Measurements from ENCODE around the gene BBS9. TPM values are rescaled to one million over a fixed set of nuclear protein-coding genes. Genes with fewer than 3 reads are reported as not detected.
"Not testable (repeated sequence)": the region's sequence is repeated elsewhere in the genome, so short reads cannot be mapped to it uniquely, and the experiment has no call there.

BBS9 gene
- total RNA-seq, 2 experiments from 2014 or later, result 16.0 to 20.4 TPM

- H3K27me3 Mint-ChIP-seq, result no peaks in the 10 kb centered on the region
- H3K27ac ChIP-seq (ENCODE audit: low read depth in 1 of 2, low read length in 2 of 2), result no peak overlapping the region
- H3K36me3 ChIP-seq (ENCODE audit: insufficient read depth, low read length), result no peaks in the 10 kb centered on the region
- peaks cover 6% of the 10 kb centered on the region for H3K4me1 Mint-ChIP-seq (ENCODE audit: low read depth)
- no peak overlapping the region for H3K4me3 Mint-ChIP-seq
- TF ChIP-seq CTCF (IDR thresholded peaks at IDR 0.05), result no peak
- no peaks in the 10 kb centered on the region for H3K9me3 Mint-ChIP-seq
- H3K27me3 ChIP-seq (ENCODE audit: control insufficient read depth in 1 of 2, insufficient read depth in 2 of 2, low read length in 2 of 2), result no peaks in the 10 kb centered on the region
- no peaks in the 10 kb centered on the region for H3K4me1 ChIP-seq (ENCODE audit: insufficient read depth, low read length)
- H3K27ac Mint-ChIP-seq, result no peak overlapping the region
- ATAC-seq (ENCODE audit: poor library complexity) (no peak), DNase-seq (no peak)
- H3K9me3 ChIP-seq (ENCODE audit: control insufficient read depth in 1 of 2, insufficient read depth in 1 of 2, low read length in 2 of 2), result no peaks in the 10 kb centered on the region
- intact Hi-C loops (cut with DNase I, micrococcal nuclease), result no loop called here
- H3K36me3 Mint-ChIP-seq (ENCODE audit: low read depth), result peaks cover 24% of the 10 kb centered on the region
- CTCF ChIA-PET, result no interaction called here
- H3K4me3 ChIP-seq (ENCODE audit: low read length), result no peak overlapping the region
- POLR2A ChIA-PET, result no interaction called here
These were observed 129.2 kb downstream of the BBS9 start for GRCh38 chr7:33258491-33258951.

DNA sequence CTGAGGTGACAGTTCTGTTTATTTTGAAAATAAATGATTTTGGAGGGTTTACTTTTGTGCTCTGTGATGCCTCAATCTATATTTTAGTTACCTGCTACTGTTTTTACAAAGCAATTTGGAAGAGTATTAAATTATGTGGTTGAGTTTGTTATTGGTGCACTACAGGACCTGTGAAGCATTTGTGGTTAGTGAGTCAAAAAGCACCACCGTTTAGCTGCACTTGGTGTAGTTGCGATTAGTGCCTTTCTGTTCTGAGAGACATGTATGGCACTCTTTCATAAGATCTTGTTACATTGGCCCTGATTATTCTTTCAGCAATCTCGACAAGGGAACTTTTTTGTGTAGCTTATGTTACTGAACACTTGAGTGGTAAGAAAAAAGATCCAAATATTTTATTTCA is 132.2 kb downstream of the BBS9 start:
- H3K4me1 ChIP-seq (ENCODE audit: insufficient read depth, low read length), result no peaks in the 10 kb centered on the region
- ATAC-seq (ENCODE audit: poor library complexity) (no peak), DNase-seq (no peak)
- no peak overlapping the region for H3K4me3 ChIP-seq (ENCODE audit: low read length)
- Mint-ChIP-seq H3K9me3 (no peaks in the 10 kb centered on the region), H3K27me3 (no peaks in the 10 kb centered on the region), H3K27ac (no peak overlapping the region), H3K4me3 (no peak overlapping the region), H3K36me3 (ENCODE audit: low read depth) (peaks cover 41% of the 10 kb centered on the region), H3K4me1 (ENCODE audit: low read depth) (peaks cover 6% of the 10 kb centered on the region)
- no peaks in the 10 kb centered on the region for H3K36me3 ChIP-seq (ENCODE audit: insufficient read depth, low read length)
- TF ChIP-seq CTCF (IDR thresholded peaks at IDR 0.05), result no peak
- intact Hi-C loops (cut with DNase I, micrococcal nuclease), result no loop called here
- ChIA-PET POLR2A (no interaction called here), CTCF (no interaction called here)
- H3K27me3 ChIP-seq (ENCODE audit: control insufficient read depth in 1 of 2, insufficient read depth in 2 of 2, low read length in 2 of 2), result no peaks in the 10 kb centered on the region
- H3K9me3 ChIP-seq (ENCODE audit: control insufficient read depth in 1 of 2, insufficient read depth in 1 of 2, low read length in 2 of 2), result no peaks in the 10 kb centered on the region
- H3K27ac ChIP-seq (ENCODE audit: low read depth in 1 of 2, low read length in 2 of 2), result no peak overlapping the region

DNA sequence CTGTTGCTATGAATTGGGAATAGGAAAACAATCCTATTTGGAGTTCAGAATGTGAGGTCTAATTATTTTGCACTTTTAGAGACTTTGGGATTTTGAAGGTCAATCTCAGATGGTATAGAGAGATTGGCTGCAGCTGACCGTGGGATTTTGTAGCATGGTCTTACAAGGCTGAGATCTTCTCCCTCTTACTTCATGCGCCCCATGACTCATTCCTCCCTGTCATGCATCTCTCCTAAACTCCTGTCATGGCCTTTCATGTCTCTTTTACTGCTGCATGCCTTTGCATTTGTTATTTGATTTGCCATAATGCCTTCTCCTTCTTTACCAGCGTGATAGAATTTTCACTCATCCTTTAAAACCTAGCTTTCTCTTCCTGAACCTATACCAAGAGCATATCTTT is 133.1 kb downstream of the BBS9 start:
- no peaks in the 10 kb centered on the region for H3K36me3 ChIP-seq (ENCODE audit: insufficient read depth, low read length)
- no peak overlapping the region for H3K27ac Mint-ChIP-seq
- intact Hi-C loops (cut with DNase I, micrococcal nuclease), result no loop called here
- ChIA-PET POLR2A (interaction anchor here (0.6 kb wide), 1 partner anchor 952 kb away, joined by 3 read pairs; no protein-coding TSS in a partner anchor), CTCF (no interaction called here)
- H3K27me3 ChIP-seq (ENCODE audit: control insufficient read depth in 1 of 2, insufficient read depth in 2 of 2, low read length in 2 of 2), result no peaks in the 10 kb centered on the region
- DNase-seq (no peak), ATAC-seq (ENCODE audit: poor library complexity) (no peak)
- H3K4me1 Mint-ChIP-seq (ENCODE audit: low read depth), result peaks cover 6% of the 10 kb centered on the region
- no peaks in the 10 kb centered on the region for H3K9me3 Mint-ChIP-seq
- no peaks in the 10 kb centered on the region for H3K9me3 ChIP-seq (ENCODE audit: control insufficient read depth in 1 of 2, insufficient read depth in 1 of 2, low read length in 2 of 2)
- peaks cover 41% of the 10 kb centered on the region for H3K36me3 Mint-ChIP-seq (ENCODE audit: low read depth)
- no peak overlapping the region for H3K27ac ChIP-seq (ENCODE audit: low read depth in 1 of 2, low read length in 2 of 2)
- no peak overlapping the region for H3K4me3 Mint-ChIP-seq
- H3K4me1 ChIP-seq (ENCODE audit: insufficient read depth, low read length), result no peaks in the 10 kb centered on the region
- H3K27me3 Mint-ChIP-seq, result no peaks in the 10 kb centered on the region
- TF ChIP-seq CTCF (IDR thresholded peaks at IDR 0.05), result no peak
- H3K4me3 ChIP-seq (ENCODE audit: low read length), result no peak overlapping the region

- Mint-ChIP-seq H3K36me3 (ENCODE audit: low read depth) (peaks cover 91% of the 10 kb centered on the region), H3K9me3 (peaks cover 22% of the 10 kb centered on the region)
- H3K4me3 Mint-ChIP-seq; ATAC-seq (ENCODE audit: poor library complexity); H3K4me1 Mint-ChIP-seq (ENCODE audit: low read depth); H3K27me3 Mint-ChIP-seq; H3K4me3 ChIP-seq (ENCODE audit: low read length); H3K27me3 ChIP-seq (ENCODE audit: control insufficient read depth in 1 of 2, insufficient read depth in 2 of 2, low read length in 2 of 2); H3K27ac Mint-ChIP-seq; H3K36me3 ChIP-seq (ENCODE audit: insufficient read depth, low read length); CTCF ChIA-PET; POLR2A ChIA-PET; intact Hi-C loops (cut with DNase I, micrococcal nuclease); H3K4me1 ChIP-seq (ENCODE audit: insufficient read depth, low read length); DNase-seq; H3K27ac ChIP-seq (ENCODE audit: low read depth in 1 of 2, low read length in 2 of 2): not testable (repeated sequence)
- H3K9me3 ChIP-seq (ENCODE audit: control insufficient read depth in 1 of 2, insufficient read depth in 1 of 2, low read length in 2 of 2), result peaks cover 4 to 12% of the 10 kb centered on the region in 2 experiments
These were observed 142.5 kb downstream of the BBS9 start for GRCh38 chr7:33271839-33272371.
